GM18499 (cell line): ENCODE data around the gene PRPF4.

Experiments used
- ATAC-seq: cut with Tn5 transposase; IDR thresholded peaks from one replicate; pipeline ENCODE4 v1.9.1; 2021; ENCODE audit warnings: moderate number of reproducible peaks; ENCODE audit not compliant: insufficient read depth, unreplicated experiment

Gene PRPF4

DNA sequence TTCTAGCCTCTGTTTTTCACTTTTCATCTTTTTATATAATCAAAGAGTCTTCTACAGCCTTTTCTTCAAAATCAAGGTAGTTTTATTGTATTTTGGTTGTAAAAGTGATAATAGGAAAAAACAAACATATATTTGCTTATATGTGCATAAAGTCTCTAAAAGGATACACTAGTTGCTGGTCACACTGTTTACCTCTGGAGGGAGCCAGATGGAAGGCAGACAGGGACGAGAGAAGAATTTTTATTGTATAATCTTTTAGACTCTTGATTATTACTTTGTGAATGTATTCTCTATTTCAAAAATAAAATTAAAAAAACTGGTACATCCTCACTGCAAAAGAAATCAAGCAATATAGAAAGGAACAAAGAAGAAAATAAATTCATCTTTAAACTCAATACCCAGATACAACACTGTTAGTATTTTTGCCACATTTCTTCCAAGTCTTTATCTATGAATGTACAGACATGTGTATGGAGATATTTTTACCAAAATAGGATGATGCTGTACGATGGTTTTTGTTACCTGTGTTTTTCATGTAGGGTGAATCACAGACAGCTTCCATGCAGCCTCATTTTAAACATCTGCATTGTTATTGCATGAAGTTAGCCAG, 33.9 kb downstream of the PRPF4 start:
- no peak for ATAC-seq

- ATAC-seq = no peak
Observed at GRCh38 chr9:113310538-113310937, 35.1 kb downstream of the PRPF4 start.

DNA sequence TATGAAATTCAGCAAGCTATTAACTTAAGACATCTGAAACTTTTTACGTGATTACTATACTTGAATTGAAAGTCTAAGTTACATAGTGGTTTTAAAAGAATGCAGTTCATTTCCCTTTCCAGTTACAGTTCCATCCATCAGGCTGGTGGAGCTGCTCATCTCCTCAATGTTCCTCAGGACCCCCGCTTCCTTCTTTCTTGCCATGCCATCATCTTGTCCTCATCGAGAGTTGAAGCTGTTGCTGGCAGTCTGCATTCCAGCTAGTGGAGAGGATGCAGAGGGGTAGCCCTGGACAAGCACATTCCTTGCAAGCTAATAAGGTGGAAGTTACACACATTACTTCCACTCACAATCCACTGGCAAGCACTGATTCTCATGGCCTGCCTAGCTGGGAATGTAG, 36.5 kb downstream of the PRPF4 start:
- ATAC-seq = no peak

DNA sequence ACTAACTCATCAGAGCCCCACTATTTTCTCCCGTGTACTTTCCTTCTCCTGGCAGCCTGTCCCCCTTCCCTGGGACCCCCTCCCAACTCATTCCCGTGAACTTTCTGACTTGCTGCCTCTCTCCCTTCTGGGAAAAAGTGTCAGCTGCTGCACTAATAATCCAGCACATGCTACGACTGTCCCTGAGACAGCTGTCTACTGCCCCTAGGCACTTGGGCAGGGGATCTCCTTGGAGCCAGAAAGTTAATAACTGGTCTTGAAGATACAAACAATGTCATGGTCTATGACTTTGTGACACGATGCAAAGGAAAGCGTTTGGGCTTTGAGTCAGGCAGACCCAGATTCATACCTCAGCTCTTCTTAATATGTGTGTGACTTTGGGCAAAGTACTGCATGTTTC, 37.8 kb downstream of the PRPF4 start:
- no peak for ATAC-seq

DNA sequence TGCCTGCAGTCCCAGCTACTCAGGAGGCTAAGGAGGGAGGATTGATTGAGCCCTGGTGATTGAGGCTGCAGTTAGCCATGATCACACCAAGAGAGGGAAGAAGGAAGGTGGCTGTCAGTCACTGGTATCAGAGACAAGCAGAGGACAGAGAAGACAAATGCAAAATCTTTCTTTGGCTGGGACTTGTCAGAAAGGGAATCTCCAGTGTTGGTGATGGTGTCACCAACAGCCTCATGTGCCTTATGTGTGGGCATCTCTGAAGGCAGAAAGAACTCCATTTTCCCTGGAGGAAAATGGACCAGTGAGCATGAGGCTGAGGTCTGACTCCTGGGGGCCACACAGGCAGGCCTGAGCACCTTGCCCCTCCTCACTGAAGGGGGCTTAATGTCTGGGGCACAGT, 39.8 kb downstream of the PRPF4 start:
- no peak for ATAC-seq

DNA sequence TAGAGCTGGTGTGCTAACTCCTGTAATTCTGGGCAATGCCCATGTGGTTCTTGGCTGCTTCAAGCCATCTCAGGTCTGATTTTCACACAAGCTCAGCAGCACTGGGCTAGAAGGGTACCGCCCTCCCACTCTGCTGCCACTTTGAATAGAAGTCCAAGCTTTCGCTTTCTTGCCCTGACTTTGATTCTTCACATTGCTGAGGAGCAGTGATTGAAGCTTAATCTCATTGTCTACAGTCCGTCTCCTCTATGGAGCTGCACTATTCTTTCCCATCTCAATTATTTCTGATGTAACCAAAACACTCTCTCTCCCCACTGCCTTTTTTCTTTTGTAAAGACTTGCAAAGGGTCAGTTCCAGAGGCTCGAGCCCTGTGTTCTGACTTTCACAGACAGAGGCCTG, 40.6 kb downstream of the PRPF4 start:
- ATAC-seq = no peak

DNA sequence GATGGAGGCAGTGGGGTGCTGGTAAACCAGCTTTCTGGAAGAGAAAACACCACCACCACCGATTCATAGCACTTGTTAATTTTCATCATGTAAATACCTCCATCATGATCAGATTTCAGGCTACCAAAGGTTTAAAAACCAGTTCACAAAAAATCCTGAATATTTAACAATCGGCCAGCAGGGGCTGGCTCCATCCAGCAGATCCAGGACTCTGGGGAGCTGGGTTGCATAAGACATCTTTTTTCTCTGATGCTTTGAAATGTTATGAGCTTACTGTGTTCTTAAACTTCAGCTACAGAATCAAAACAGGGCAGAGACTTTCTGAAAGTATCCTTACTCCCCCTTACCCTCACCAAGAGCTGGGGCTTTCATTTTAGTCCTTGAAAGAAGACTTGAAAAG, 42.3 kb downstream of the PRPF4 start:
- no peak for ATAC-seq

DNA sequence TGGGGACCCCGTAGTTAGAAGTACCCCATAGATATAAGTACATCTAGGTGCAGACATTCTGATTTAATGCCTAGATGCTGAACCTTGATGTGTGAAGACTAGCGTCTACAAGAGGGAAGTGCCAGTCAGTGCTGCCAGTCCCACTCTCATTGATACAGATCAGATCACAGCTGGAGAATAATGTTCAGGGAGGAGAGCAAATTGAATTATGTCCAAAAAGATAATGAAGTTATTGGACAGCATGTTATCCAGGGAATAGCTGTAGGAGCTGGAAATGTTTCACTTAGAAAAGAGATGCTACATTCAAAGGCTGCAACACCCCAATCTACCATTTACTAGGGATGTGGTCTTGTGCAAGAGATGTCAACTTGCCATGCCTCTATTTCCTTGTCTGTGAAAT, 43.6 kb downstream of the PRPF4 start:
- ATAC-seq = no peak

DNA sequence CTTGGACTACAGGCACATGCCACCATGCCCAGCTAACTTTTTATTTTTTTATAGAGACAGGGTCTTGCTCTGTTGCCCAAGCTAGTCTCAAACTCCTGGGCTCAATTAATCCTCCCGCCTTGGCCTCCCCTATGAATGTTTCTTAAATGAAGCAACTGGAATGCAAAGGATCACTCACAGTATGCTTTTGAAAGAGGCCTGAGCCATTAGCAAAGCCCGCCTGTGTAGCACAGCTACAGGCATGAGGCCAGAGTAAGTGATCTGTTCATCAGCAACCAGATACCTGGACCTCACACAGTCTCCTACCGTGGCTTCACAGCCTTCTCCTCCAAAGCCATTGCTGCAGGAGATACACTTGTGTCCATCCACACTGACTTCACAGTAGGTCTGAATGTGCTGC, 44.6 kb downstream of the PRPF4 start:
- ATAC-seq = no peak

GRCh38 chr9:113322671-113323070, 47.2 kb downstream of the PRPF4 start:
- ATAC-seq = no peak

- ATAC-seq = no peak
Observed at GRCh38 chr9:113326230-113326629, 50.8 kb downstream of the PRPF4 start.

- ATAC-seq = no peak
Observed at GRCh38 chr9:113328045-113328782, 52.8 kb downstream of the PRPF4 start.

GRCh38 chr9:113331780-113332179, 56.3 kb downstream of the PRPF4 start:
- no peak for ATAC-seq

DNA sequence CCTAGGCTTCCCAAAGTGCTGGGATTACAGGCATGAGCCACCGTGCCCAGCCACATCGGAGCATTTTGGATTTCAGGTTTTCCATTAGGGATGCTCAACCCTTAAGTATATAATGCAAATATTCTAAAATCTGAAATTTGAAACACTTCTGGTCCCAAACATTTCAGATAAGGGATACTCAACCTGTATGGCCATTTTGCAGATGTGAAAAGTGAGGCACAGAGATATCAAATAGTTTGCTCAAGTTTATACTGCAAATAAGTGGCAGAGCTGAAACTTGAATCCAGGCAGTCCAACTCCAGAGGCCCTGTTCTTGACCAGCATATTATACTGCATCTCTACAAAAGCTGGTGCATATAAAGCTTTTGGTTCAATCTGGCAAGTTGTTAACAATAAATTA, 62.3 kb downstream of the PRPF4 start:
- ATAC-seq = no peak

- ATAC-seq = peak; percentile 71
Observed at GRCh38 chr9:113340011-113340699, 64.7 kb downstream of the PRPF4 start, which contains the start of gene WDR31. Gene WDR31, minus strand, starts transcription at chr9:113340275. Its CDS starts 8,253 bp downstream, at chr9:113332022.

DNA sequence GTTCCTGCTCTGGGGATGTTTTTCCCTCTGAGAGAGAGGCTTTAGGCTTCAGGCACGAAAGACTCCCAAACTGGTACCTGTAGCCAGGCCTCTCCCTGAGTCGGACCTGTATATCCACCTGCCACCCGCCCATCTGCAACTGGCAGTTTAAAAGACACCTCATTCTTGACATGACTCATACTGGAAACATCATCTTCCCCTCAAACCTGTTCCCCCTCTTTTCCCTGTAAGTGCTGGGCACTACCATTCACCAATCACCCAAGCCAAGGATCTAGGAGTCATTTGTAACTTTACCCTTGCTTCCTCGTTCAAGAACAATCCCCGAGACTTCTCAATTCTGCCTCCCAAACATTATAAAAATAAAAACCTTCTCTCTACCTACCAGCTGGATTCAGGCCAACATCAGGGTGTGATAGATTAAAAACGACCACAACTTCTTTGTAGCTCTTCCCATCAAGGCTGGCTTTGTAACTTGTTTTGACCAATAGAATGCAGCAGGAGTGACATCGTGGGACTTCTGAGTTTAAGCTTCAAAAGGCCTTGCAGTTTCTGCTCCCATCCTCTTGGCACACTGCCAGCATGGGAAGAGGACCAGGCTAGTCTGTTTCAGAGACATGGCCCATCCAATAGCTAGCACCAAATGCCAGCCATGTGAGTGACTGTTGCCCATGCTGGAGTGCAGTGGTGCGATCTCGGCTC, 66.4 kb downstream of the PRPF4 start:
- ATAC-seq = no peak
